C4-2B (cell line): Measurements from ENCODE around the gene AMY2A.

ENCODE experiments used
- ZFX ChIP-seq: fragments of 450-650 bp; IDR thresholded peaks from 2 replicates; pipeline ENCODE4 v1.6.1; 2017
- TF ChIP-seq, protein P1 (sequence below): fragments of 450-650 bp; conservative IDR thresholded peaks from 2 replicates; pipeline ENCODE4 v1.5.1; 2017; ENCODE audit warnings: mild to moderate bottlenecking

DNA sequence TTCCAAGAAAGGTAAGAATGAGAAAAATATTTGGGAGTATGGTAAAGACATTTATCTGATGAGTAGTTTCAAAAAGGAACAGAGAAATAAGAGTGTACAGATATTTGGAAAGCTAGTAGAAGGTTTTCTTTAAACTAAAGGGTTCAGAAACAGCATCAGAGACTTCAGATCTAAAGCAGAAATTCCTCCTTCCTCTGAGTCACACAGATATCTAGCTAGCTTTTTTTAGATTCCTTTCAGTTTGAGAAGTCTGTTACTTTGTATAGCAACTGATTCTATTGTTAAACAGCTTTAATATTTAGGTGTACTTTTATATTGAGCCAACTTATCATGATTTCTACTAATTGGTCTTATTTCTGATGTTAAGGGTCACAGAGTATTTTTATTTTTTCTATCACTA lies 41.2 kb upstream of the AMY2A start:
- TF ChIP-seq, protein P1, sequence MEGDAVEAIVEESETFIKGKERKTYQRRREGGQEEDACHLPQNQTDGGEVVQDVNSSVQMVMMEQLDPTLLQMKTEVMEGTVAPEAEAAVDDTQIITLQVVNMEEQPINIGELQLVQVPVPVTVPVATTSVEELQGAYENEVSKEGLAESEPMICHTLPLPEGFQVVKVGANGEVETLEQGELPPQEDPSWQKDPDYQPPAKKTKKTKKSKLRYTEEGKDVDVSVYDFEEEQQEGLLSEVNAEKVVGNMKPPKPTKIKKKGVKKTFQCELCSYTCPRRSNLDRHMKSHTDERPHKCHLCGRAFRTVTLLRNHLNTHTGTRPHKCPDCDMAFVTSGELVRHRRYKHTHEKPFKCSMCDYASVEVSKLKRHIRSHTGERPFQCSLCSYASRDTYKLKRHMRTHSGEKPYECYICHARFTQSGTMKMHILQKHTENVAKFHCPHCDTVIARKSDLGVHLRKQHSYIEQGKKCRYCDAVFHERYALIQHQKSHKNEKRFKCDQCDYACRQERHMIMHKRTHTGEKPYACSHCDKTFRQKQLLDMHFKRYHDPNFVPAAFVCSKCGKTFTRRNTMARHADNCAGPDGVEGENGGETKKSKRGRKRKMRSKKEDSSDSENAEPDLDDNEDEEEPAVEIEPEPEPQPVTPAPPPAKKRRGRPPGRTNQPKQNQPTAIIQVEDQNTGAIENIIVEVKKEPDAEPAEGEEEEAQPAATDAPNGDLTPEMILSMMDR: no peak
- TF ChIP-seq ZFX: no peak
